ENCODE data around the gene STAG2.

GRCh38 chrX:124117325-124117724, 155.8 kb downstream of the STAG2 start:
- TF ChIP-seq, protein P1, sequence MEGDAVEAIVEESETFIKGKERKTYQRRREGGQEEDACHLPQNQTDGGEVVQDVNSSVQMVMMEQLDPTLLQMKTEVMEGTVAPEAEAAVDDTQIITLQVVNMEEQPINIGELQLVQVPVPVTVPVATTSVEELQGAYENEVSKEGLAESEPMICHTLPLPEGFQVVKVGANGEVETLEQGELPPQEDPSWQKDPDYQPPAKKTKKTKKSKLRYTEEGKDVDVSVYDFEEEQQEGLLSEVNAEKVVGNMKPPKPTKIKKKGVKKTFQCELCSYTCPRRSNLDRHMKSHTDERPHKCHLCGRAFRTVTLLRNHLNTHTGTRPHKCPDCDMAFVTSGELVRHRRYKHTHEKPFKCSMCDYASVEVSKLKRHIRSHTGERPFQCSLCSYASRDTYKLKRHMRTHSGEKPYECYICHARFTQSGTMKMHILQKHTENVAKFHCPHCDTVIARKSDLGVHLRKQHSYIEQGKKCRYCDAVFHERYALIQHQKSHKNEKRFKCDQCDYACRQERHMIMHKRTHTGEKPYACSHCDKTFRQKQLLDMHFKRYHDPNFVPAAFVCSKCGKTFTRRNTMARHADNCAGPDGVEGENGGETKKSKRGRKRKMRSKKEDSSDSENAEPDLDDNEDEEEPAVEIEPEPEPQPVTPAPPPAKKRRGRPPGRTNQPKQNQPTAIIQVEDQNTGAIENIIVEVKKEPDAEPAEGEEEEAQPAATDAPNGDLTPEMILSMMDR (IDR thresholded peaks at IDR 0.05), result no peak
- no peak for TF ChIP-seq POLR2A (IDR thresholded peaks at IDR 0.05)

Data from esophagus squamous epithelium (tissue), 4 donors.